G401.6 (cell line): ENCODE results near the gene TMEM35A.
A peak's percentile ranks its signal among the peaks of the same experiment; 100 is the strongest.
"Not testable (repeated sequence)": the region's sequence is repeated elsewhere in the genome, so short reads cannot be mapped to it uniquely, and the experiment has no call there.

Experiments used
- FAIRE-seq: peaks from 2 replicates; lab custom pipeline; 2012; peaks lifted over from hg19 to GRCh38; lab: Jason Lieb, UNC

Gene TMEM35A

GRCh38 chrX:101078716-101079598 lies at the start of gene TMEM35A:
Gene TMEM35A (plus strand): TSS chrX:101078879. CDS start chrX:101079003, 124 bp downstream.
- FAIRE-seq: no peak

GRCh38 chrX:101029665-101030064 lies 49.0 kb upstream of the TMEM35A start:
- FAIRE-seq: no peak

GRCh38 chrX:101037231-101037630 lies 41.4 kb upstream of the TMEM35A start:
- FAIRE-seq: no peak

- no peak for FAIRE-seq
Observed at GRCh38 chrX:101040197-101040596, 38.5 kb upstream of the TMEM35A start.

- no peak for FAIRE-seq
Observed at GRCh38 chrX:101051153-101051548, 27.5 kb upstream of the TMEM35A start.

- FAIRE-seq: peak; percentile 30
Observed at GRCh38 chrX:101051549-101052302, 27.0 kb upstream of the TMEM35A start, which contains the start of gene TRMT2B. Gene TRMT2B (minus strand): TSS chrX:101052111. CDS start chrX:101042289, 9,822 bp downstream.

- not testable (repeated sequence) for FAIRE-seq
Observed at GRCh38 chrX:101056551-101056950, 22.1 kb upstream of the TMEM35A start.

- no peak for FAIRE-seq
Observed at GRCh38 chrX:101057093-101057714, 21.5 kb upstream of the TMEM35A start.

- FAIRE-seq: no peak
Observed at GRCh38 chrX:101062176-101062575, 16.5 kb upstream of the TMEM35A start.

GRCh38 chrX:101071582-101071981 lies 7.1 kb upstream of the TMEM35A start:
- no peak for FAIRE-seq

GRCh38 chrX:101079736-101080270 lies 1.1 kb downstream of the TMEM35A start:
- no peak for FAIRE-seq

GRCh38 chrX:101080326-101081124 lies 1.8 kb downstream of the TMEM35A start:
- FAIRE-seq: no peak

- no peak for FAIRE-seq
Observed at GRCh38 chrX:101081231-101081630, 2.6 kb downstream of the TMEM35A start.

- FAIRE-seq: no peak
Observed at GRCh38 chrX:101091817-101092216, 13.1 kb downstream of the TMEM35A start.

GRCh38 chrX:101097546-101098453 lies 19.1 kb downstream of the TMEM35A start, which contains the start of gene CENPI:
Gene CENPI (plus strand): TSS chrX:101098204. CDS start chrX:101101071, 2,867 bp downstream.
- FAIRE-seq: peak; percentile 99

GRCh38 chrX:101108284-101108683 lies 29.6 kb downstream of the TMEM35A start:
- FAIRE-seq: no peak

GRCh38 chrX:101117701-101118100 lies 39.0 kb downstream of the TMEM35A start:
- no peak for FAIRE-seq

GRCh38 chrX:101136235-101136634 lies 57.6 kb downstream of the TMEM35A start:
- no peak for FAIRE-seq
